Epithelial cell of prostate (primary cell): Measurements from ENCODE around the gene THOC6.
"Not testable (repeated sequence)": the region's sequence is repeated elsewhere in the genome, so short reads cannot be mapped to it uniquely, and the experiment has no call there.

ENCODE experiments used
- DNase-seq: peaks from one replicate; pipeline ENCODE4 v3.0.0-alpha.2; 2011; ENCODE audit warnings: low read depth, low spot score
- H3K27ac ChIP-seq: fragments of 450-650 bp; 2 replicates; pipeline ENCODE4 v1.5.1; 2017; ENCODE audit warnings: mild to moderate bottlenecking

THOC6 gene

GRCh38 chr16:3051009-3051408 lies 27.2 kb downstream of the THOC6 start:
- no peak for DNase-seq
- H3K27ac ChIP-seq, result no peak overlapping the region

GRCh38 chr16:3051494-3051893 lies 27.7 kb downstream of the THOC6 start:
- no peak for DNase-seq
- H3K27ac ChIP-seq, result no peak overlapping the region

- H3K27ac ChIP-seq, DNase-seq: not testable (repeated sequence)
These were observed 28.9 kb downstream of the THOC6 start for GRCh38 chr16:3052571-3053329.

GRCh38 chr16:3053330-3053710 lies 29.5 kb downstream of the THOC6 start:
- H3K27ac ChIP-seq, DNase-seq: not testable (repeated sequence)

GRCh38 chr16:3054965-3055733 lies 31.3 kb downstream of the THOC6 start:
- H3K27ac ChIP-seq, result no peak overlapping the region
- DNase-seq, result no peak

- not testable (repeated sequence) for H3K27ac ChIP-seq, DNase-seq
These were observed 31.9 kb downstream of the THOC6 start for GRCh38 chr16:3055734-3056115.

GRCh38 chr16:3056336-3057180 lies 32.7 kb downstream of the THOC6 start:
- no peak overlapping the region for H3K27ac ChIP-seq
- DNase-seq, result no peak

- no peak overlapping the region for H3K27ac ChIP-seq
- DNase-seq, result no peak
These were observed 33.6 kb downstream of the THOC6 start for GRCh38 chr16:3057181-3058138.

GRCh38 chr16:3058139-3059030 lies 34.5 kb downstream of the THOC6 start:
- peak overlapping the region; percentile 14 for H3K27ac ChIP-seq
- no peak for DNase-seq

- peak overlapping the region; percentile 14 for H3K27ac ChIP-seq
- DNase-seq, result no peak
These were observed 35.3 kb downstream of the THOC6 start for GRCh38 chr16:3059041-3059722.

- no peak for DNase-seq
- peak overlapping the region; percentile 14 for H3K27ac ChIP-seq
These were observed 35.9 kb downstream of the THOC6 start for GRCh38 chr16:3059723-3060242.

- DNase-seq, result no peak
- no peak overlapping the region for H3K27ac ChIP-seq
These were observed 36.7 kb downstream of the THOC6 start for GRCh38 chr16:3060339-3061127.

GRCh38 chr16:3062553-3062952 lies 38.7 kb downstream of the THOC6 start:
- no peak overlapping the region for H3K27ac ChIP-seq
- DNase-seq, result no peak

- no peak overlapping the region for H3K27ac ChIP-seq
- no peak for DNase-seq
These were observed 40.0 kb downstream of the THOC6 start for GRCh38 chr16:3063625-3064386.

GRCh38 chr16:3065069-3065741 lies 41.4 kb downstream of the THOC6 start, which contains the start of gene IL32:
Gene IL32 (plus strand): TSS chr16:3065640. CDS start chr16:3065812, 172 bp downstream.
- DNase-seq, result peak; percentile 33
- no peak within 1 kb of the TSS for H3K27ac ChIP-seq
